H1 (cell line): ENCODE data around the gene IQCK. TPM values are rescaled to one million over a fixed set of nuclear protein-coding genes. Genes with fewer than 3 reads are reported as not detected.

Source experiments
- CTCF ChIA-PET: fragments of 300-600 bp; sonication (Branson Sonifier 250); formaldehyde crosslinking; loops from one replicate; lab custom pipeline; 2021; ENCODE audit not compliant: partially characterized antibody; lab: Charles Lee
- POLR2A ChIA-PET: fragments of 300-600 bp; sonication (Branson Sonifier 250); formaldehyde crosslinking; loops from one replicate; lab custom pipeline; 2021; ENCODE audit warnings: inconsistent platforms; ENCODE audit not compliant: partially characterized antibody; lab: Charles Lee
- DNase-seq, 2 experiments: peaks; one replicate each; pipeline versions ENCODE4 v3.0.0 to v3.0.0-alpha.2; 2010 to 2022; ENCODE audit warnings: low spot score in 2 of 2, low read depth in 1 of 2, mixed read lengths in 1 of 2
- FAIRE-seq: peaks from 2 replicates; lab custom pipeline; 2011; peaks lifted over from hg19 to GRCh38; lab: Jason Lieb, UNC
- H2AFZ ChIP-seq: 2 replicates; pipeline ENCODE4 v1.8.1; 2012; ENCODE audit warnings: low read length, inconsistent platforms
- H2AK5ac ChIP-seq: 2 replicates; pipeline ENCODE4 v1.6.1; 2013; ENCODE audit warnings: low read depth, low read length
- H2BK120ac ChIP-seq: replicated peaks from 2 replicates; pipeline ENCODE3; 2013; ENCODE audit warnings: low read depth, low read length, inconsistent platforms
- H2BK12ac ChIP-seq: 2 replicates; pipeline ENCODE4 v1.6.1; 2013; ENCODE audit warnings: low read depth, low read length
- H2BK15ac ChIP-seq: 2 replicates; pipeline ENCODE4 v1.6.1; 2013; ENCODE audit warnings: low read length
- H2BK20ac ChIP-seq: 2 replicates; pipeline ENCODE4 v1.6.1; 2013; ENCODE audit warnings: low read length
- H2BK5ac ChIP-seq: 2 replicates; pipeline ENCODE4 v1.6.1; 2013; ENCODE audit warnings: low read depth, low read length
- H3K14ac ChIP-seq: 2 replicates; pipeline ENCODE4 v1.6.1; 2013; ENCODE audit warnings: inconsistent platforms; ENCODE audit not compliant: insufficient read length
- H3K18ac ChIP-seq: 2 replicates; pipeline ENCODE4 v1.6.1; 2013; ENCODE audit warnings: low read length; ENCODE audit errors: extremely low read depth
- H3K23ac ChIP-seq: 2 replicates; pipeline ENCODE4 v1.6.1; 2013; ENCODE audit warnings: inconsistent platforms; ENCODE audit not compliant: insufficient read length
- H3K23me2 ChIP-seq: 2 replicates; pipeline ENCODE4 v1.6.1; 2013; ENCODE audit warnings: low read depth, low read length
- H3K27ac ChIP-seq: 2 replicates; pipeline ENCODE4 v1.6.1; 2011; ENCODE audit warnings: low read depth, low read length, inconsistent platforms
- H3K27me3 ChIP-seq, 4 experiments: replicated peaks in 1 of 4; 1 replicate in 1 of 4; 2 replicates in 3 of 4; pipeline versions ENCODE4 v1.6.1 to v1.8.1; 2011 to 2013; ENCODE audit warnings: low read length in 3 of 4, mild to moderate bottlenecking in 3 of 4, inconsistent platforms in 2 of 4, mixed read lengths in 2 of 4, moderate library complexity in 1 of 4; ENCODE audit not compliant: control insufficient read depth in 3 of 4, insufficient read depth in 3 of 4; ENCODE audit errors: extremely low read depth in 1 of 4
- H3K36me3 ChIP-seq, 4 experiments: 2 replicates each; pipeline versions ENCODE4 v1.6.1 to v1.8.1; 2011 to 2013; ENCODE audit warnings: mild to moderate bottlenecking in 4 of 4, low read length in 3 of 4, moderate library complexity in 2 of 4, control low read depth in 1 of 4, inconsistent platforms in 1 of 4; ENCODE audit not compliant: insufficient read depth in 4 of 4, control insufficient read depth in 2 of 4
- H3K4ac ChIP-seq: replicated peaks from 2 replicates; pipeline ENCODE3; 2013; ENCODE audit warnings: low read length, low read depth, mixed read lengths, inconsistent platforms; ENCODE audit not compliant: insufficient read length
- H3K4me1 ChIP-seq, 4 experiments: replicated peaks in 1 of 4; 1 replicate in 1 of 4; 2 replicates in 3 of 4; pipeline versions ENCODE4 v1.6.1 to v1.8.1; 2011 to 2013; ENCODE audit warnings: low read length in 3 of 4, inconsistent platforms in 2 of 4, mixed read lengths in 1 of 4; ENCODE audit not compliant: insufficient read depth in 4 of 4, control insufficient read depth in 3 of 4
- H3K4me2 ChIP-seq, 2 experiments: 2 replicates each; pipeline versions ENCODE4 v1.6.1 to v1.8.1; 2011 to 2013; ENCODE audit warnings: low read depth in 2 of 2, low read length in 2 of 2, control low read depth in 1 of 2, inconsistent platforms in 1 of 2, mild to moderate bottlenecking in 1 of 2; ENCODE audit not compliant: insufficient read depth in 1 of 2
- H3K4me3 ChIP-seq, 4 experiments: fragments of 200-600, 300-600 bp in 1 of 4; sonication (generic), shearing (Covaris generic), sonication (Bioruptor Twin) in 1 of 4; 2 replicates each; pipeline versions ENCODE4 v1.5.1 to v1.8.1; 2011 to 2016; ENCODE audit warnings: low read length in 4 of 4, low read depth in 3 of 4, control low read depth in 2 of 4, inconsistent platforms in 2 of 4, mild to moderate bottlenecking in 2 of 4, mixed read lengths in 1 of 4, moderate library complexity in 1 of 4; ENCODE audit not compliant: insufficient read depth in 2 of 4; ENCODE audit errors: extremely low read depth in 1 of 4
- H3K56ac ChIP-seq: replicated peaks from 2 replicates; pipeline ENCODE3; 2013; ENCODE audit warnings: low read depth, mild to moderate bottlenecking, mixed read lengths, low read length, inconsistent platforms; ENCODE audit not compliant: insufficient read length
- H3K79me1 ChIP-seq: 2 replicates; pipeline ENCODE4 v1.6.1; 2013; ENCODE audit warnings: low read depth, low read length, control low read depth
- H3K79me2 ChIP-seq, 2 experiments: 2 replicates each; pipeline versions ENCODE4 v1.6.1 to v1.8.1; 2012 to 2013; ENCODE audit warnings: low read length in 2 of 2, mild to moderate bottlenecking in 2 of 2, inconsistent platforms in 1 of 2; ENCODE audit not compliant: insufficient read depth in 2 of 2, control insufficient read depth in 1 of 2
- H3K9ac ChIP-seq, 4 experiments: replicated peaks in 1 of 4; 1 replicate in 1 of 4; 2 replicates in 3 of 4; pipeline versions ENCODE4 v1.6.1 to v1.8.1; 2011 to 2013; ENCODE audit warnings: low read depth in 3 of 4, low read length in 3 of 4, control low read depth in 2 of 4, mild to moderate bottlenecking in 2 of 4, moderate library complexity in 2 of 4, inconsistent platforms in 1 of 4; ENCODE audit errors: extremely low read depth in 1 of 4
- H3K9me3 ChIP-seq, 2 experiments: 2 replicates each; pipeline versions ENCODE4 v1.6.1 to v1.8.1; 2012 to 2013; ENCODE audit warnings: mild to moderate bottlenecking in 2 of 2, moderate library complexity in 2 of 2, control low read depth in 1 of 2, inconsistent platforms in 1 of 2, low read depth in 1 of 2, low read length in 1 of 2, mixed read lengths in 1 of 2; ENCODE audit not compliant: insufficient read depth in 2 of 2
- H4K20me1 ChIP-seq, 2 experiments: replicated peaks in 1 of 2; 2 replicates each; pipeline versions ENCODE3 to v1.8.1; 2011 to 2013; ENCODE audit warnings: inconsistent platforms in 2 of 2, low read length in 2 of 2, mild to moderate bottlenecking in 1 of 2; ENCODE audit not compliant: insufficient read depth in 2 of 2, control insufficient read depth in 1 of 2
- H4K5ac ChIP-seq: 2 replicates; pipeline ENCODE4 v1.6.1; 2013; ENCODE audit warnings: low read length, low read depth, mixed read lengths, inconsistent platforms; ENCODE audit not compliant: insufficient read length
- H4K8ac ChIP-seq: 2 replicates; pipeline ENCODE4 v1.8.0; 2013; ENCODE audit warnings: mild to moderate bottlenecking, moderate library complexity, low read length, inconsistent platforms; ENCODE audit not compliant: insufficient read depth; ENCODE audit errors: extremely low read depth
- H4K91ac ChIP-seq: replicated peaks from 2 replicates; pipeline ENCODE3; 2013; ENCODE audit warnings: low read length, mixed read lengths, inconsistent platforms; ENCODE audit not compliant: insufficient read length
- HDAC6 ChIP-seq: IDR thresholded peaks from one replicate; pipeline ENCODE4 v1.7.1; 2012; ENCODE audit warnings: low read depth, mild to moderate bottlenecking, inconsistent platforms, low read length, moderate library complexity
- WGBS, 2 experiments: shearing (Covaris generic) in 1 of 2; methylation state at CpG; one replicate each; pipeline versions ENCODE4 v1.1.6 to v1.1.7; 2013 to 2015; ENCODE audit warnings: low lambda C conversion rate in 2 of 2, mixed read lengths in 2 of 2, inconsistent platforms in 1 of 2, low coverage in 1 of 2, missing lambda C conversion rate in 1 of 2; ENCODE audit not compliant: insufficient replicate concordance in 2 of 2, insufficient coverage in 1 of 2, insufficient read length in 1 of 2; ENCODE audit errors: extremely low coverage in 1 of 2, missing lambda C conversion rate in 1 of 2; 5-methylcytosine and 5-hydroxymethylcytosine counted together
- polyA plus RNA-seq, 7 experiments: library from polyadenylated mRNA; depleted of rRNA in 3 of 7; stranded (reverse) in 5 of 7; unstranded in 2 of 7; fragments of >200 nt in 5 of 7; fragments of 200-250 nt in 2 of 7; gene quantifications; 1 replicate in 5 of 7; 2 replicates in 1 of 7; 4 replicates in 1 of 7; pipeline versions ENCODE4 v1.2.1 to v1.2.3, GENCODE V29; 2011 to 2013; ENCODE audit warnings: missing spikeins in 2 of 7, mixed read lengths in 2 of 7
- total RNA-seq: library from RNA; stranded (reverse); fragmentation: NEBNext Ultra II Directional; extraction: Animal tissue kit (Norgen Biotek cat#: 25700); gene quantifications from 2 replicates; pipeline ENCODE4 v1.2.1, GENCODE V29; 2021

The IQCK gene
- total and polyA plus RNA-seq, 2 of the 8 experiments (the other 6 are each of a cell fraction or from before 2014, with no cell fraction given): 6.2 to 9.3 TPM

DNA sequence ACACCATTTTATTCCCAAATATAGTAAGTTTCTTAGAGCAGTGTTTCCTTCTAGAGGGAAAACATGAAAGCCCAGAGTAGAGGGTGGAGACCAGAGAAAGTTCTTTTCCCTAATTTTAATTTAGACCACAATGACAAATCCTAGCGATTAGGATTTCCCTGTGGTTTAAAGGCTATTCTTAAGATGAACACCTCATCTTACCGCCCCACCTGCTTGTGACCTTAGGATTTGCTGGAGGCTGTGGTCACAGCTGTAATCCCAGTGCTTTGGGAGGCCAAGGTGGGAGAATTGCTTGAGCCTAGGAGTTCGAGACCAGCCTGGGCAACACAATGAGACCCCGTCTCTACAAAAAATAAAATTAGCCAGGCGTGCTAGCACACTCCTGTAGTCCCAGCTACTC is 115.5 kb downstream of the IQCK start:
- no peak for DNase-seq
- Histone ChIP-seq H3K18ac (no peak overlapping the region), H4K20me1 (no peaks in the 10 kb centered on the region), H2AFZ (no peak overlapping the region), H3K79me1 (no peaks in the 10 kb centered on the region), H3K27me3 (no peaks in the 10 kb centered on the region), H2AK5ac (no peak overlapping the region), H3K56ac (no peak overlapping the region), H3K27ac (no peak overlapping the region), H3K9me3 (no peaks in the 10 kb centered on the region), H3K9ac (no peak overlapping the region), H3K36me3 (no peaks in the 10 kb centered on the region), H3K4me1 (peaks cover 0 to 11% (median 6%) of the 10 kb centered on the region in 4 experiments; a peak in 5 of 7 replicates), H2BK120ac (no peak overlapping the region), H3K4me3 (no peak overlapping the region), H4K5ac (no peak overlapping the region), H4K91ac (no peak overlapping the region), H3K14ac (no peak overlapping the region), H2BK20ac (no peak overlapping the region), H2BK15ac (no peak overlapping the region), H2BK12ac (no peak overlapping the region), H3K4me2 (no peak overlapping the region), H3K4ac (no peak overlapping the region), H2BK5ac (no peak overlapping the region), H3K79me2 (no peaks in the 10 kb centered on the region), H4K8ac (no peak overlapping the region), H3K23me2 (peaks cover 2% of the 10 kb centered on the region; the same call in 1 of the 2 replicates), H3K23ac (no peak overlapping the region)
- FAIRE-seq: no peak
- ChIA-PET POLR2A (interaction anchor here (1.1 kb wide), 1 partner anchor 10 kb away, joined by 3 read pairs; no protein-coding TSS in a partner anchor), CTCF (interaction anchor here (0.6 kb wide), 1 partner anchor 12 kb away, joined by 3 read pairs; no protein-coding TSS in a partner anchor)
- WGBS, 2 experiments: 83% methylated on average over 5 of the region's 5 CpGs; no CpG with 5 or more reads in 1 of the 2 experiments
- TF ChIP-seq HDAC6: no peak
- TF ChIP-seq, all 59 proteins: peak for 0
